HG02884 (cell line): ENCODE data around the gene ZNF618.
"Not testable (repeated sequence)": the region's sequence is repeated elsewhere in the genome, so short reads cannot be mapped to it uniquely, and the experiment has no call there.

ENCODE experiments used
- ATAC-seq: cut with Tn5 transposase; IDR thresholded peaks from one replicate; pipeline ENCODE4 v1.9.1; 2021; ENCODE audit warnings: mild to moderate bottlenecking, moderate library complexity; ENCODE audit not compliant: unreplicated experiment

The ZNF618 gene

GRCh38 chr9:114034196-114034595 lies 158.1 kb downstream of the ZNF618 start:
- ATAC-seq, result no peak

GRCh38 chr9:114034661-114035062 lies 158.6 kb downstream of the ZNF618 start:
- no peak for ATAC-seq

GRCh38 chr9:114035221-114035844 lies 159.2 kb downstream of the ZNF618 start:
- no peak for ATAC-seq

GRCh38 chr9:114035845-114036801 lies 160.0 kb downstream of the ZNF618 start:
- ATAC-seq, result no peak

GRCh38 chr9:114037249-114037648 lies 161.1 kb downstream of the ZNF618 start:
- ATAC-seq, result no peak

- no peak for ATAC-seq
Measured at GRCh38 chr9:114037961-114038723, 162.0 kb downstream of the ZNF618 start.

- ATAC-seq, result no peak
Measured at GRCh38 chr9:114038724-114039313, 162.7 kb downstream of the ZNF618 start.

GRCh38 chr9:114039484-114039883 lies 163.4 kb downstream of the ZNF618 start:
- ATAC-seq, result no peak

GRCh38 chr9:114043660-114044059 lies 167.6 kb downstream of the ZNF618 start:
- not testable (repeated sequence) for ATAC-seq

GRCh38 chr9:114046237-114046755 lies 170.2 kb downstream of the ZNF618 start:
- ATAC-seq, result no peak

- ATAC-seq, result no peak
Measured at GRCh38 chr9:114046875-114047274, 170.8 kb downstream of the ZNF618 start.

- no peak for ATAC-seq
Measured at GRCh38 chr9:114047717-114048116, 171.6 kb downstream of the ZNF618 start.

GRCh38 chr9:114048533-114049415 lies 172.7 kb downstream of the ZNF618 start:
- no peak for ATAC-seq

- no peak for ATAC-seq
Measured at GRCh38 chr9:114049441-114050225, 173.5 kb downstream of the ZNF618 start.

GRCh38 chr9:114050226-114050568 lies 174.1 kb downstream of the ZNF618 start:
- ATAC-seq, result no peak

GRCh38 chr9:114050646-114051045 lies 174.5 kb downstream of the ZNF618 start:
- no peak for ATAC-seq

- no peak for ATAC-seq
Measured at GRCh38 chr9:114051281-114051680, 175.2 kb downstream of the ZNF618 start.

GRCh38 chr9:114051706-114052105 lies 175.6 kb downstream of the ZNF618 start:
- ATAC-seq, result no peak
